Measurements from ENCODE around the gene MED27.
"Not testable (repeated sequence)": the region's sequence is repeated elsewhere in the genome, so short reads cannot be mapped to it uniquely, and the experiment has no call there.

MED27 gene

DNA sequence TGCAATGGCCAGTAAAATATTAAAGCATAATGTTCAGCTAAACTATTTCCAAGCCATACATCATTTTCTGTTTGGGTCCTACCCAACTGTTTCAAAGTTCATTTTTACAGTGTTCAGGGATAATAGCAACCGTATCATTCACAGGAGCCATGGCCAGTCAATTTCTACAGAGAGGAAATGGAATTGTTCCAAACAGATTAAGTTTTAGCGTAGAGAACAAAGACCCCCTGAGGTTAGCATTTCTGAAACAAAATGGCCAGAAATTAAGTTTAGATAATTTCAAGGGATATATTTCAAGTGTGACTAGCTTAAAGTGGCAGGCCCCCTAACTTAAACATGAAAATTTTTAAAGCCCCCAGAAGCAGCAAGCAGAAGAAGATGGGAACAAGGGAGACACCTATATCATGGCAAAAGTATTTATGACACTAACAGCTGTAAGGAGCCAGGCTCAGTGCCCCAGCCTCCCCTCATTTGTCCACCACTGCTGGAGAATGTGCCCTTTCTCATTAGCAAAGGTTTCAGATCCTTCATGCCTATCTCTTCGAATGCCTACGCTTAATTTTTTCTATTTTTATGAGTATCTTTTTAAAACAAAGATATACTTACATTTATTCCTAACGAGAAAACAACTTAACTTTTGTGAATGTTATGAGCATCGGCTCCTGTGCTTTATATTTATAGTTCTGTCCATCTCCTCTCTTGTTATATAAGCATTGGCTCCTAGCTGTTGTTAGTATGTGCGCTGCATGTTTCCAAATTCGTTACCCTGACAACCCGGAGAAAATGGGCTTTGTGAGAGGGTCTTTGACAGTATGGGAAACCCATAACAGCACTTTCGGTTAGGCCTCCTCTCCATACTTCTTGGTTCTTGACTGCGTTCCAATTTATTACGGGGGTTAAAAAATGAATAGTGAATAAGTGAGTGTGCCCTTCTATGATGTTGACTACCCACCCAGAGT, 116.3 kb downstream of the MED27 start:
- no peak for DNase-seq (ENCODE audit: low read depth)

DNA sequence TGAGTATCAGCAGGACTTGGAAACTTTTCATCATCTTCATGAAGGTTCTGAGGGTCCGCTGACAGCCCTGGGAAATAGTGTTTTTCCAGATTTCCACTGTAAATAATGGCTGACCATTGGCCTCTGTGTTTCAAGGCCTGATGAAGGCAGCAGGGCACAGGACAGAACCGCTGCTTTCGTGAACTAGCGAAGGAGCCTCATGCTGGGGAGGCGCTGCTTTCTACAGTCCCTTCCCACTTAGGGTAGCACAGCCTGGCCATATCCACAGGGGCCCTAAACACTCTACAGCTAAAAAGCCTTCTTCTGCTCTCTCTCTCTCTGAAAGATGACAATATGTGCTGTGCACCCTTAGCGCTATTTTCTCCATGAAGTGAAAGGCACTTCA, 118.2 kb downstream of the MED27 start:
- no peak for DNase-seq (ENCODE audit: low read depth)

DNA sequence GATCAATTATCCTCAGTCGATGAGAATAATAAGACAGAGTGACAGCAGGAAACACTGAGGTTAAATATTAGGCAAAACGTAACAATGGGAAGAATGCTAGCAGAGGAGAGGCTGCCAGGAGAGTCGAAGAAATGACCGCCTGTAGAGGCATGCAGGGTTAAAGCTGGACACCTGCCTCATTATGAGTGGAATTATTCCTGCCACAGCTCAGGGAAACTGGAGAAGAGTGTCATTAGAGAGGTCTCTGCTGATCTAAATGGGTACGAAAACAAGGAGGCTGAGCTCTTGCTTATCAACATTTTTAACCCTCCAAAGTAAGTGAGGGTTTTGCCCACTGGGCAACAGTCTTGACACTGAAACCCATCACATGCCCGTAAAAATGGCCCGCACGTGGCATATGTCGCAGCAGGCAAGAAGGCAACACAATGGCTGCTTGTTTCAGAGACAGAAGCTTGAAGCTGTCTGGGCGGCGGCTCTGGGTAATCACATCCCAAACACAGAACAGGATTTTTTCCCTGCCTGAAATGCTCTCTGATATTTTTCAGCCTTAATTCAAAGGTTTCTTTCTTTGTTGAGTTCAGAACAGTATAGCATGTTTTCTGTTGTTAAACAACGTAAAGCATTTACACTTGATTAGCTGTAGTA, 118.7 kb downstream of the MED27 start:
- DNase-seq (ENCODE audit: low read depth), result no peak

DNA sequence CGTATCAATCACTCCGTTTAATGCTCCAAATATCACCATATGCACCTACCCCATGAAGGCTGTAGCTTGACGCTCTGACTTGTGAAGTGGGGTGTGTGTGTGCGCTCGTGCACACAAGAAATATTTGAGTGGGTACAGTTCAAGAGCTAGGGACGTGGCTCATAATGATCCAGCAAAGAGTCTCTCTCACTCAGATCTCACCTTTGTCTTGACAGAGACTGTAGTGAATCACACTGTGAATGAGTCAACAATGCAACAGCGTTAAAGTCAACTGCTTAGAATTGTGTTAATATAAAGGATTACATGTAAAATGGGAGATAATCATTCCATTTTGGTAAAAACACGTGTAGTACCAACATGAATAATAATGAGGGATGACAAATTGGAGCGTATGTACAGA, 119.4 kb downstream of the MED27 start:
- no peak for DNase-seq (ENCODE audit: low read depth)

DNA sequence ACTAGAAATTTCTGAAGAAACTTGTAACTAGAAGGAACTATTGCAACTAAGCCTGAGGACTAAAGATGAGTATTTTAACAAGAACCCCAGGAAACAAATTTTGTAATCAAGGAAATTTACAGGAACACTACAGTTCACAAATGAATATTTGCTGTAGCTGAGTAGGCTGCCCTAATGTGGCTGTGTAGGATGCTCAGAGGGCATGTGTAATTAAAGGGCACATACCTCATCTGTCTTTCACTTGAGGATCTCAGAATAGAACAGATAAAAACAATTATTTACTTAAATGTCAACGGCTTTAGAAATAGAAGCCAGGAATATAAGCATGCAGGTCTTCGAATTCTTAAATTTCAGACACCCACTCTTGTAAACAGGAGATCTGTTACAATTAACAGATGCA, 119.8 kb downstream of the MED27 start:
- DNase-seq (ENCODE audit: low read depth), result no peak

DNA sequence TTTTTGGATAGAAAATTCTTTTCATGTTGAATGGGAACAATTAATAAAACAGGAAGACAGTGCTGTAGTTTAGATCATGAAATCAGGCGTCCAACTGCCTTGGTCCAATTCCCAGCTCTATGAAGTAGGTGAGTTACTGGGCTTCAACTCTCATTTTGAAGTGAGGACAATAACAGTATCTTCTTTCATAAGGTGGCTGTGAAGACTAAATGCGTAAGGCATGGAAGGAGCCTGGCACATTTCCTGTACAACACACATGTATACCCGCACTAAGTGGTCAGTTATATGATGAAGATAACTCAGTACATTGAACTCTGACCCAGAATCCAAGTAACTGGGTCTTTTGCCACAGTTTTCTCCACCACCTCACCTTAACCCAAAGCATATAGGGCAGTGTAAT, 120.6 kb downstream of the MED27 start:
- no peak for DNase-seq (ENCODE audit: low read depth)

DNA sequence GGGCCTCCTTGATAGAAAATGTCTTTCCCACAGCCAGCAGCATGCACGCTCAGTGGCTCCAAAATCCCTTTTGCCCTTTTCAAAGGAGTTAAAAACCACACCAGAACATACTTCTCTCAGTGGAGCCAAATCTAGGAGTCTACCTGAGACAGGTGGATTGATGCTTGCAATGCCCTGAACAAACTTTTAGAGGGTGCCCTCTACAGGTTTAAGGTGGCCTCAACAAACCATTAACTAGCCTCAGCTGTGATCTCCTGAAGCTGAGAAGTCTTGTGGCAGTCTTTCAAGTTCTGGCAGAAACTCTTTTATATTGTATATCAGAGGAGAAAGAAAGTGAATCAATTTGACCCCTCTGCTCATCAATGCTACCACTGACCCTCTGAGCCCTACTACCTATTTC, 125.4 kb downstream of the MED27 start:
- no peak for DNase-seq (ENCODE audit: low read depth)

DNA sequence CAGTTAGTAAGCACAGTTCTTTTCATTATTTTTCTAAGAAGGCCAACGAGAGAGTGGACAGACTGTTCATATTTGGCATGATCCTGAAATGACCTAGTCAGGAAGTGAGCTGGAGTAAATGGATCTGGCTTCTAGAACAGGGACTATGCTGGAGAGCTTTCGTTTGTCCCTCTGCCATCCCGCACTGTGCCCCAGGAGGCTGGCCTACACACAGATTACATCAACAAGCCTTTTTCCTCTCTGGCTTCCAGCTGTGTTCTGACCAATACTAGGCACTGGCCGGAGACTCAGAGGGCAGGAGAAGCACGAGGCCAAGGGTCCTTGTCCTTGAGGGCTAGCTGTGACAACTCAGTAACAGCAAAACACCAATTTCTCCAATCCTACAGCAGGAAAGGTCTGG, 127.8 kb downstream of the MED27 start:
- no peak for DNase-seq (ENCODE audit: low read depth)

DNA sequence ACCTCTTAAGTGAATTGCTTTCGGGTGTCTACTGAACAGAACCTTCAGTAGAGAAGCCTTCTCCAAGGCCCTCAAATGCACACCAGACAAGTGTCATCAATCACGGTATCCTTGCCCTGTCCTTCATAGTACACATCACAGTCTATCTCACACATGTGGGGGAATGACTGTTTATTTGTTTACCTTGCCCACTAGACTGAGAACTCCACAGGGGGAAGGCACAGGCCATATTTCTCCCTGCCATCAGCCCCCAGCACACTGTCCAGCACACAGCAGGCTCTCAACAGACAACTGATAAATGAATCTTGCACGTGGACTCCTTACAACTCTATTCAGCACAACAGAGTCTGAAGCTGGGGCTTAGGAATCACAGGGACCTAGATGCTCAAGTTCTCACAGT, 128.5 kb downstream of the MED27 start:
- DNase-seq (ENCODE audit: low read depth), result no peak

DNA sequence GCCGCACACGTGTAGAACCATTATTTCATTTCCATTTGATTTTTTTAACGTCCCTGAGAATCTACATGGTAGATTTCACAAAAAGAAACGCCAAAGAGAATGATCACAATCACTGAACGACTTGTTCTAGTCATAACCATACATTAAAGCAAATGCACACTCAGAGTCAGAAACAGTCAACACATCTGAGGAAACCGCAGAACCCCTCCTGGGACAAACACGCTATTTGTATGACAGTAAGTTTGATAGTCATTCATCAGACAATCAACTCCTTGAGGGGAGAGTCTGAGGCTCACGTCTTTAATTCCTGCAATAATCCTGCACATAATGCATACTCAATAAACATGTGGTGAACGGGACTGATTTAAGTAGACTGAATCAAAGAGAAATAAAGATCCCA, 129.2 kb downstream of the MED27 start:
- DNase-seq (ENCODE audit: low read depth), result no peak

DNA sequence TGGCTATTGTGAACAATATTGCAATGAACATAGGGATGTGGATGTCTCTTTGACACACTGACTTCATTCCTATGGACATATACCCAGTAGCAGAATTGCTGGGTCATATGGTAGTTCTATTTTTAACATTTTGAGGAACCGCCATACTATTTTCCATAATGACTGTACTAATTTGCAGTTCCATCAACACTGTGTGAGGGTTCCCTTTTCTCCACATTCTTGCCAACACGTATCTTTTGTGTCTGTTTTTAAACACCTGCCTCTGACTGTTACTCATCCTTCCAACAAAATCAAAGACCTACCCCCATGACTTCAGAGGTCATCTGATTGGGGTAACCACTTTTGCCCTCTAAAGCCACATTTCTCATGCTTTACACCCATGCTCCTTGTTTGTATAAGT, 133.5 kb downstream of the MED27 start:
- no peak for DNase-seq (ENCODE audit: low read depth)

DNA sequence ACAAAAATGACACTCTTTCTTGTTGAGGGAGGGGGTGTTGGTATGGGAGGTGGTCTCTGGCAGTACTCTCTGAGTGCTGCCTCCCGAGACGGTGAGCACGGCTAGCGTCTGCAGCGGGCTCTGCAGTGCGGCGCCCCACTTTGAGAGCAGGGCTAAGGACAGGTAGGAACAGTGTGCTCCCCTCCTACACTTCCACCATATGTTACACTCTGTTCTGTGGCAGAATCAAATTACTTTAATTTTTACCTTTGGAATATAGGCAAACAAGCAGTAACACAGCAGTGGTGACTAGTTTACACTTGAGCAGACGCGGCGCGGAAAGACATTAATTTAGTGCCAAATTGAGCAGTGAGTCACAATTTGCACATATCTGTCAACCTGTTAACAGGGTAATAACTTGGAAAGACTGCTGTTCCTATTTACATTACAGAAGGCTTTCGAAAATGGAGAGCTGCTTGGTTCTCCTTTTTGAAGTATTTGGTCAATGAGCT, 136.3 kb downstream of the MED27 start:
- no peak for DNase-seq (ENCODE audit: low read depth)

DNA sequence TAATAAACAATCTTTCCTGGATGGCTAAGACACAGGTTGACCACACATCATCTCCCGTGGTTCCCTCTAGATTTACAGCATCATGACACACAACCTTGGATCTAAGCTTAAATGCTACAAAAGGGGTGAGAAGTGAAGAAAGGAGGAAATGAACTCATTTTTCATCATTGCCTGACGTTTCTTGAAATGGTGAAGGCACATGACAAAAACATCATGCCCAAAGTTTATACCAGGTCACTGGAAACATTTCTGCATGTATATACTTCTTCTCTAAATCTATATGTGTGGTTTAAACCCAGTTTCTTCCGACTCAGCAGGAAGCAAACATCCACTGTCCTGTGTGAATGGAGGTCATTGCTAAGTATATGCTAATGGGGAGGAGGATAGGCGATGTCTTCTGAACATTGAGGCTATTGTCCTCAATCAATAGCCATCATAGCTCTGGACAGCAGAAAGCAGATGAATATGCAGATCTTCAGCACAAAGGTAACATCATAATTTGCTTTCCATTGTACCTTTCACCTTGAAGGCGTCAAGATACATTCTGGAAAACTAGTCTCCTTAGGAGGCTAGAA, 137.4 kb downstream of the MED27 start:
- DNase-seq (ENCODE audit: low read depth), result no peak

DNA sequence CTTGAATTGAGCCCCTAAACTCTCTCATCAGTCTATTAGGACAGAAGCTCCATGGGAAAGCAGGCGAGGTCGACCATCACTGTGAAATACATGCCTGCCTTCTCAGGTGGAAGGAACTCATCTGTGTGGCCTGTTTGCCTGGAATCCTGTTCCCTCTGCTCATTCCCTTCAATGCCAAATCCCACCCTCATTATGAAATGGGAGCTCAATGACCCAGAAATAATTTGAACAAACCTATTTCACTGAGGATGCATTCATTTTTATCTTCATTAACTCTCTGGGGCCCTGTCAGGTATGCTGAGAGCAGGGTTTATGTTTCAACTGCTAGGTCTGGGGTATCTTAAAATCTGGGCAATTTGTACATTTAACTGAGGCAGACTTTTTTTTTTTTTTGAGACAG, 142.2 kb downstream of the MED27 start:
- no peak for DNase-seq (ENCODE audit: low read depth)

DNA sequence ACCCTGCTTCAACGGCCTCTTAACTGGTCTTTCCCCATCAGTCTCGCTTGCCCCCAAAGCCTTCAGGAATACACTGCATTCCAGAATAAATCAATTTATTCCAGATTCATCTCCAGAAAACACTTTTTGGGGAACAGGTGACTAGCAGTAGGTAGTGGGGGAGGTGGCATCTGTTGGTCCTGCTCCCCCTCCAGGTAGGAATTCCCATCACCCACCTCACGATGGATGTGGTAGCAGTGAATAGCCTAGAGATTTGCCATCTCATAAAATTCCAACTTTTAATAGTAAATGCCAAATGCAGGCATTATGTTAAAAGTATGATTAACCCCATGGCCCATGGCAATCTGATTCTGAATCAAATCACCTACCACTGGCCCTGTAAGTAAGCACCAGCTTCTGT, 142.7 kb downstream of the MED27 start:
- DNase-seq (ENCODE audit: low read depth), result no peak

DNA sequence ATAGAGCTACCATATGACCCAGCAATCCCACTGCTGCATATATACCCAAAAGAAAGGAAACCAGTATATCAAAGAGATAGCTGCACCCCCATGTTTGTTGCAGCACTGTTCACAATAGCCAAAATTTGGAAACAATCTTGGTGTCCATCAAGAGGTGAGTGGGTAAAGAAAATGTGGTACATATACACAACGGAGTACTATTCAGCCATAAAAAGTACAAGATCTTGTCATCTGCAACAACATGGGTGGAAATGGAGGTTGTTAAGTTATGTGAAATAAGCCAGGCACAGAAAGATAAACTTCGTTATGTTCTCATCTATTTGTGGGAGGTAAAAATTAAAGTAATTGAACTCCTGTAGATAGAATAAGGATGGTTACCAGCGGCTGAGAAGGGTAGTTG, 145.0 kb downstream of the MED27 start:
- no peak for DNase-seq (ENCODE audit: low read depth)

DNA sequence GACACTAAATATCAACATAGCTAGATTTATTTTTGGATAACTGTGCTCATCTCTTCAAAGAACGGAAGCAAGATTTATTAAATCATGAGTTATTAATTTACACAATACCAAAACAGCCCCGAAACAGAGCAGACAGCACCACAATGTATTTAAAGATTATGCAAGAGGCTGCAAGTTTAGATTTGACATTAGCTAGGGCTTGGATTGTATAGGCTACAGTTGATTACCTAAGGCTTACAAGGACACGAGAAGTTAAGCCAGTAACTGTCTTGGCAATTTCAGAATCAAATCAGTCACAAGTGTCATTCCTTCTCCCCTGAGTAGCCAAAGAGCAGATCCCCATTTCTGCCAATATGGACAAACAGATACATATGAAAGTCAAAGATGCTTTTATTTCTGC, 152.6 kb downstream of the MED27 start:
- DNase-seq (ENCODE audit: low read depth), result no peak

DNA sequence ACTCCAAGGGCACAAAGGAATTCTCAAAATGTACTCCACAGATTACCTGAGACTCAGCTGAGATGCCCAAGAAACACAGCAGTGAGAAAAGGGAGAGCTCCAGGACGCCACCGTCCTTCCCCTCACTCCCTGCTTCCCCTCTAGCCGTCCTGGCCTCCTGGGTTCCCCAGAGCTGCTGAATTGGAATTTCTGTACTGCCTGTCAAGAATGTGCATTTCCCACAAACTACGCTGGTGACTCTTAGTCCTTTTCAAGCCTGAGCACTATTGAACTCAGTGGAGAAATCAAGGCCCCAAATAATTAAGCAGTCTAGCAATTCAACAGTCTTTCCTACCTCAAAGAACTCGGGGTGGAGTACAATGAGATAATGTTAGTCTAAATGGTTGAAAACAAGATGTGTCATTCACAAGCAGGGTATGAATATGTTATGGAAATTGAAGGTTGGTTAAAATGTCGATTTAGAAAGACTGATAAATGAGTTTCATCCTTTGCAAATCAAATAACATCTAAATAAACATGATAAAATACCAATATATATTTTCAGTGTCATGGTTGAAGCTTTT, 153.2 kb downstream of the MED27 start:
- DNase-seq (ENCODE audit: low read depth), result no peak

DNA sequence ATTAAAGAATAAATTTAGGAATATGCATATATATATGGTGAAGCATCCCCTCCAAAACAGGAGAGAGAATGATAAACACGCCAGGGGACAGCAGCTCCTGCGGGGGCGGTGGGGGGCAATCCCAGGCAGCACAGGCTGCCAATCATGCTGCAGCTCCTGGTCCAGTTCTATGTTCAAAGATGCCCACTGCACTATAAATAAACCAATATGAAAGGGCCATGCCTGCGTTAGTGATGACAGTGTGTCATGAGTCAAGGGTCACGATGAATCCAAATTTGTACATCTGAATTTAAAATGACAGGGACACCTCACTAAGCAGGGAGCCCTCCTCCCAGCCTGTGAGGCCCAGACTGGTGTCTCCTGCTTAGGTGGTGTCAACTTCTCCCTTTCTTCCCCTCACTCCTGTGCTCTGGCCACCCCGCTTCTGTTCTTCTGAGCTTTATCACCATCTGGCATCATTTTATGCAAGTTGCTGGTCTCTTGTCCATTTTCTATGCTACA, 153.9 kb downstream of the MED27 start:
- DNase-seq (ENCODE audit: low read depth), result no peak

DNA sequence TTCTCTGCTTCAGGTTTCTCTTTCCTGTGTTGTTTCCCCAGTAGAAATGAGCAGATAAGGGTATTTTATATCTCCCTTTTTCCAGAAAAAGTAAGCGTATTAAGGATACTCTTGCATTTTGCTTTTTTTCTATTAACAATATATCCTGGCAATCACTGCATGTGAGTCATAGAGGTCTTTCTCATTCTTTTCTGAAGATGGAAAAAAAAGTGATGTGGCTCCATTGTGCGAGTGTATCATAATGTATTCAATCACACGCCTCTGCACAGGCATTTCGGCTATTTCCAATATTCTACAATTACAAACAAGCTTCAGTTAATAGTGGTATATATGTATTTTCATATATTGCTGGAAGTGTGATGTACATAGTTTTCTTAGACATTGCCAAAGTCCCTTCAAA, 155.9 kb downstream of the MED27 start:
- DNase-seq (ENCODE audit: low read depth), result no peak

DNA sequence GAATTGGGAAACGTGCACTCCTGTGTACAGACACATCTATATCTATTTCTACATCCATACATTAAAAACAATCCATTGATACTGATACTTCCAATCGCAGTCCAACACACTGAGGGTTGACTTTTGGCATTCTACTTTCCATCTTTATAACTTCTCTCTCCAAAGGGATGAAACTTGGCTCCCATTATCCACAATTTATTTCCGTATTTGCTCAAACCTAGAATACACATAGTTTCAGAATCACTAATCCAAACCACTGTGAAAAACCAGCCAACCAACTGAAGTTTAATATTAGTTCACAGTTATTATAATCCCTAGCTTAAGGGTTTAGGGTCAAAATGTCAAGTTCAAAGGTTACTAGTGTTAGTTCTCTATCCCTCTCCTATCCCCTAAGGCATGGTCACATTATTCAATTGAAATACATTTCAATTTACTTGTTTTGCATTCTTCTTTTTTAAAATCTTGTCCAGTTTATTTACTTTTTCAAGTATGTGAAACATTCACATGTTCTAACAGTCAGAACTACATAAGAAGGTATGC, 156.5 kb downstream of the MED27 start:
- DNase-seq (ENCODE audit: low read depth), result no peak

DNA sequence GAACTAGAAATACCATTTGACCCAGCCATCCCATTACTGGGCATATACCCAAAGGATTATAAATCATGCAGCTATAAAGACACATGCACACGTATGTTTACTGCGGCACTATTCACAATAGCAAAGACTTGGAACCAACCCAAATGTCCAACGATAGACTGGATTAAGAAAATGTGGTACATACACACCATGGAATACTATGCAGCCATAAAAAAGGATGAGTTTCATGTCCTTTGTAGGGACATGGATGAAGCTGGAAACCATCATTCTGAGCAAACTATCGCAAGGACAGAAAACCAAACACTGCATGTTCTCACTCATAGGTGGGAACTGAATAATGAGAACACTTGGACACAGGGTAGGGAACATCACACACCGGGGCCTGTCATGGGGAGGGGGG, 158.0 kb downstream of the MED27 start:
- DNase-seq (ENCODE audit: low read depth), result not testable (repeated sequence)
